Subcutaneous adipose tissue (tissue), 4 donors: Measurements from ENCODE around the gene SCGB1C1. TPM values are rescaled to one million over a fixed set of nuclear protein-coding genes. Genes with fewer than 3 reads are reported as not detected.

Experiments
- CTCF ChIP-seq: fragments of 450-650 bp; IDR thresholded peaks from one replicate; pipeline ENCODE4 v1.5.1; 2016; ENCODE audit warnings: low read depth, mild to moderate bottlenecking, control low read depth, antibody characterized with exemption, moderate library complexity
- total RNA-seq, 4 donors: library from RNA; depleted of rRNA; stranded (reverse); fragments of >200 nt; gene quantifications; one replicate each; pipeline ENCODE4 v1.1.0, GENCODE V29; 2016

The SCGB1C1 gene
- total RNA-seq, 4 donors from 2014 or later, result not detected

GRCh38 chr11:200224-201003 is 7.5 kb downstream of the SCGB1C1 start:
- no peak for TF ChIP-seq CTCF

GRCh38 chr11:201966-202365 is 9.1 kb downstream of the SCGB1C1 start:
- no peak for TF ChIP-seq CTCF

- no peak for TF ChIP-seq CTCF
These were observed 9.6 kb downstream of the SCGB1C1 start for GRCh38 chr11:202490-202889.

- TF ChIP-seq CTCF, result no peak
These were observed 10.4 kb downstream of the SCGB1C1 start for GRCh38 chr11:203056-203944.

- TF ChIP-seq CTCF, result no peak
These were observed 11.2 kb downstream of the SCGB1C1 start for GRCh38 chr11:203945-204586.

- no peak for TF ChIP-seq CTCF
These were observed 11.8 kb downstream of the SCGB1C1 start for GRCh38 chr11:204587-205109.
